ENCODE measurements around the gene TTC28.
"Not testable (repeated sequence)": the region's sequence is repeated elsewhere in the genome, so short reads cannot be mapped to it uniquely, and the experiment has no call there.

The TTC28 gene

GRCh38 chr22:28679611-28680287 is at the start of gene TTC28:
Gene TTC28, minus strand, starts transcription at chr22:28679840. Its CDS starts 117 bp downstream, at chr22:28679723.
- DNase-seq, result peak; percentile 87

DNA sequence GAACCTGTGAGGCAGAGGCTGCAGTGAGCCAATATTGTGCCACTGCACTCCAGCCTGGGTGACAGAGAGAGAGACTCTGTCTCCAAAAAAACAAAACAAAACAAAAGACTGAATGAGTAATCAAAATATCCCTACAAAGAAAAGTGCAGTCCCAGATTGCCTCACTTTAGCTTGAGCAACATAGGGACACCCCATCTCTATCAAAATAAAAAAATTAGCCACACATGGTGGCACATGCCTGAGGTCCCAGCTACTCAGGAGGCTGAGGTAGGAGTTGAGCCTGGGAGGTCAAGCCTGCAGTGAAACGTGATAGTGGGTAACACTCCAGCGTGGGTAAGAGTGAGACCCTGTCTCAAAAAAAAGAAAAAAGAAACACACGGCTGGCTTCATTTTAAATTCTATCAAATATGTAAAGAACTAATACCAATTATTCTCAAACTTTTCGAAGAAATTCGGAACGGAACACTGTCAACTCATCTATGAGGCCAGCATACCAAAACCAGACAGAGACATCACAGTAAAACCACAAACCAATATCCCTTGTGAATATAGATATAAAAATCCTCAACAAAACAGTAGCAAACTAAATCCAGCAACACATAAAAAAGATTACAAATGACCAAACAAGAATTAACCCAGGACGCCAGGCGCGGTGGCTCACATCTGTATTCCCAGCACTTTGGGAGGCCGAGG is 49.1 kb upstream of the TTC28 start:
- DNase-seq, result no peak

DNA sequence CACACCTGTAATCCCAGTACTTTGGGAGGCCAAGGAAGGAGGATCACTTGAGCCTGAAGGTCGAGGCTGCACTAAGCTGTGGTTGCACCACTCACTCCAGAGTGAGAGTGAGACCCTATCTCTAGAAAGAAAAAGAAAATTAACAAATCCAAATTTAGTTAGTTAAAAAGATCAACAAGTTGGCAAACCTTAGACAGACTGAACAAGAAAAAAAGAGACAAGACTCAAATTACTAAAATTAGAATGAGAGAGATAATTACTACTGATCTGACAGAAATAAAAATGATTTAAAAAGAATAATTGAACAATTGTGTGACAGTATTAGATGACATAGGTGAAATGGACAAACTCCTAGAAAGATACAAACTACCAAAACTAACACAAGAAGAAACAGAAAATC is 48.4 kb upstream of the TTC28 start:
- no peak for DNase-seq

DNA sequence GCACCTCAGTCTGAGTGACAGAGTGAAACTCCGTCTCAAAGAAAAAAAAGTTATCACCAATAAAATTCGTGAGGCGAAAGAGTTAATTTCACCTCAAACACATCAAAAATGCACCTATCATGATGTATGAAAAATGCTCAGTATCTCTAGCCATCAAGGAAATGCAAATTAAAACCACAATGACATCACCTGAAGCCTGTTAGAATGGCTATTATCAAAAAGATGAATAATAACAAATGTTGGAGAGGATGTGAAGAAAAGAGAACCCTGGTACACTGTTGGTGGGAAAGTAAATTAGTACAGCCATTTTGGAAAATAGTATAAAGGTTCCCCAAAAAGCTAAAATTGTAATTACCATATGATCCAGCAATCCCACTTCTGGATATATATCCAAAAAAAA is 38.4 kb upstream of the TTC28 start:
- DNase-seq, result no peak

- no peak for DNase-seq
These were observed 37.0 kb upstream of the TTC28 start for GRCh38 chr22:28716686-28717085.

DNA sequence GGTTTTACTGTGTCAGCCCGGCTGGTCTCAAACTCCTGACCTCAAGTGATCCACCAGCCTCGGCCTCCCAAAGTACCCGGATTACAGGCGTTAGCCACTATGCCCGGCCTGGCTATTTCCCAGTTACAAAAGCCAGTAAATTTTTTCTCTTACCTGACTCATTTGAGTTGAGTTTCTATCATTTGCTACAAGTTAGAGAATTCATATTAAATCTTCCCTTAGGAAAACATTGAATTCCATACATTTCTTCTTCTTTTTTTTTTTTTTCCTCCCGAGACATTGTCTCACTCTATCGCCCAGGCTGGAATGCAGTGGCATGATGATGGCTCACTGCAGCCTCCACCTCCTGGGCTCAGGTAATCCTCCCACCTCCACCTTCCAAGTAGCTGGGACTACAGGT is 36.0 kb upstream of the TTC28 start:
- DNase-seq, result no peak

- no peak for DNase-seq
These were observed 34.5 kb upstream of the TTC28 start for GRCh38 chr22:28714043-28714628.

- peak; percentile 25 for DNase-seq
These were observed 32.5 kb upstream of the TTC28 start for GRCh38 chr22:28711820-28712777.

DNA sequence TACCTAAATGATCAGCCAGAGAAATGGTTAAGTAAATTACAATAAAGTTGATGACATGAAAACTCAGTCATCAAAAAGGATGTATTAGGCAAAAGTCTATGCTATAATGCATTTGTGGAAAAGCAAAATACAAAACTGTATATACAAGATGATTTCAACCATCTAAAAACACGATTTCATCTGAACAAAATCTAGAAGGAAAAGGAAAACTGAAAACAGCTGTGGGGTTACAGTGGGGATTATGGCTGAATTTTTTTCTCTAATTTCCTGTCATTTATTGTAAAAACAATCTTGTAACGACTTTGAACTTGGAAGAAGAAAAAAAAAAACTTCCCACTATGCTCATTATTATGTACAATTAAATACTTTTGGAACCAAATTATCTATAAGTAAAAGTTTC is 31.7 kb upstream of the TTC28 start:
- DNase-seq, result no peak

DNA sequence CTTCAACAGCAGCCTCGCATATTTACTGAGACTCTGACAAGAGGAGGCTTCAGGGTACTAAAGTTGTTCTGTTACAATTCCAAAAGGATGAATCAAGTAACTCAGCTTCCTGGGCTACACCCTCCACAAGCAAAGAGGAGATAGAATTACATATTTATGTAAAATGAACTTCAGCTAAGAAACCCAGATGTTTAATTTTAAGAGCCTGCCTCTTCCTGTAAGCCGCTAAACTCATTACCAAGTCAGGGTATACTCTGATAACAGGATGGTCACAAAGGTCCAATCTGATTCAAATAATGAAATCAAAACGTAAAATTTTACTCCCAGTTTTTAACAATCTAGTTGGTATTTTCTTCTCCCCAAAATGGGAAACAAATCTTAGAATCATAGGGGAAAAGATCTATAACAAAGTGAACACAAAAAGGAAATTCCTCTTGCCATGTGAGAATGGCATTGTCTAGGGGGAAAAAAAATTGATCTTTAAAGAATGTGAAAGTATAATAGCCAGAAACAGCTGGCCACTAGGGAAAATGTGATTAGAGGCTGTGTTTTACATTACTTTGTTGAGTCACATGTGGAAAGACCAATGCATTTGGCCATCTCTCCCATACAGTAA is 31.0 kb upstream of the TTC28 start:
- DNase-seq, result no peak

DNA sequence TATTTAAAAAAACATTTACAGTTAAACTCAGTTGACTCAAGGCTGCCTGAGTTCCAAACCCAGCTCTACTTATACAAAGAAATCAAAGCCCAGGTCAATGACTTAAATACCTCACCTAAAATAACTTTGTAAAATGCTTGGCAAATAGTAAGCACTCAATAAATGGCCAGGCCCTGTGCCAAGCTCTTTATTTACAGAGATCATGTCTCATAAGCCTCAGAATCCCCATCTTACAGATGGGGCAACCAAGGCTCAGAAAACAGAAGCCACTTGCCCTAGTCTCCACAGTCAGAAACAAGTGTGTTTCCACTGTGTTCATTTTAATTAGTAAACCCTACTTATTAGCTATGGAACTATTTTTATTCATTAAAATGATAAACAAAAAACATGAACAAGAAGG is 30.5 kb upstream of the TTC28 start:
- DNase-seq, result no peak

DNA sequence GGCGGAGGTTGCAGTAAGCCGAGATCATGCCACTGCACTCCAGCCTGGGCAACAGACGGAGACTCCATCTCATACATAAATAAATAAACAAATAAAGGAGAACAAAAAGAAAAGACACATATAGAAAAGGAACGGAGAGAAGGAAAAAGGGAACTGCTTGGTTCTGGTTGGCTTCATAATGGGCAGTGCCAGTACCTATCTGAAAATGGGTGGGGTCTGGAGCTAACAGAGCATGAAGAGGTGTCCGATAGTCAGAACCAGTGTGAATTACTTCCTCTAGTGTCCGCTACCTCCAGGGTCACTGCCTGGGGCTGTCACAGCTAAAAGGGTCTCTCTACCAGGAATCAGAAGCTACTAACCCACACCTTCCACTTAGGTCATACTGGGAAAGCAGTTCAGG is 27.2 kb upstream of the TTC28 start:
- DNase-seq, result no peak

DNA sequence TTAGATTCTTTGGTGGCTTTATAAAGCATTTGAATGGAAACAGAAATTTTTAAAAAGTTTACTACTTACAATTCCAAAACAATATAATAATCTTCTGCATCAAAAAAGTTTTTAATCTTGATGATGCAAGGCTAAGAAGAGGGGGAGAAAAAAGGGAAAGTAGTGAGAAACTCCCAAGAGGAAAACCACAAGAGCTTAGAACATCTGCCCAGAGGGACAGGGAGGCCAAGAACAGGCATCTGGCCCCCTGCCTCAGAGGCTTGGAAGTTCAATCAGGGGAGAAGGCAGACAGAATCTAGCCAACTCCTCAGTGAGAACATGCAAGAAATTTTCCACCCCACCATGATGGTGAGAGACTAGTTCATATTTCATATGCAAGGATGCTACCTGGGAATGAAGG is 23.8 kb upstream of the TTC28 start:
- no peak for DNase-seq

- DNase-seq, result no peak
These were observed 23.3 kb upstream of the TTC28 start for GRCh38 chr22:28702891-28703290.

GRCh38 chr22:28693041-28693760 is 13.6 kb upstream of the TTC28 start:
- not testable (repeated sequence) for DNase-seq

GRCh38 chr22:28689796-28690195 is 10.2 kb upstream of the TTC28 start:
- not testable (repeated sequence) for DNase-seq

- not testable (repeated sequence) for DNase-seq
These were observed 3.3 kb upstream of the TTC28 start for GRCh38 chr22:28682966-28683365.

- DNase-seq, result not testable (repeated sequence)
These were observed 1.3 kb upstream of the TTC28 start for GRCh38 chr22:28680813-28681490.

- peak; percentile 40 for DNase-seq
These were observed 646 bp downstream of the TTC28 start for GRCh38 chr22:28678778-28679610.

DNA sequence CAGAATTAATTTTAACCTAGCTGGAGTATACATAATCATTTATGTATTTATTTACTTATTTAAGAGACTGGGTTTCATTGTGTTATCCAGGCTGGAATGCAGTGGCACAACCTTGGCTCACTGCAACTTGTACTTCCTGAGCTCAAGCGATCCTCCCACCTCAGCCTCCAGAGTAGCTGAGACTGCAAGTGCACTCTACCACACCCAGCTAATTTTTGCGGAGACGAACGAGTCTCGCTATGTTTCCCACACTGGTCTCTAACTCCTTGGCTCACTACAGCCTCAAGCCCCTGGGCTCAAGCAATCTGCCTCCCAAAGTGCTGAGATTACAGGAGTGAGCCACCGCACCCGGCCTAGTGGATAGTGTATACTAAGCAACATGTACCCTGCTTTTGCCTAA is 1.5 kb downstream of the TTC28 start:
- DNase-seq, result not testable (repeated sequence)

All from NCI-H82 (cell line).